Esophagus (tissue), 2 donors: Measurements from ENCODE around the gene DNAL4. TPM values are rescaled to one million over a fixed set of nuclear protein-coding genes. Genes with fewer than 3 reads are reported as not detected.

Experiments
- H3K27ac ChIP-seq, 2 donors: one replicate each; pipeline ENCODE4 v1.5.1; 2013; ENCODE audit warnings: low read depth in 2 of 2, mild to moderate bottlenecking in 2 of 2, inconsistent platforms in 1 of 2, low read length in 1 of 2, moderate library complexity in 1 of 2
- H3K27me3 ChIP-seq, 2 donors: one replicate each; pipeline ENCODE4 v1.6.1; 2013; ENCODE audit warnings: low read length in 2 of 2, control low read depth in 1 of 2, mild to moderate bottlenecking in 1 of 2; ENCODE audit not compliant: insufficient read depth in 2 of 2, control insufficient read depth in 1 of 2
- H3K36me3 ChIP-seq, 2 donors: one replicate each; pipeline ENCODE4 v1.6.1; 2013; ENCODE audit warnings: low read length in 1 of 2; ENCODE audit not compliant: control insufficient read depth in 2 of 2, insufficient read depth in 2 of 2
- H3K4me1 ChIP-seq, 2 donors: one replicate each; pipeline ENCODE4 v1.6.1; 2013; ENCODE audit warnings: low read length in 1 of 2; ENCODE audit not compliant: control insufficient read depth in 2 of 2, insufficient read depth in 2 of 2
- H3K4me3 ChIP-seq, 2 donors: one replicate each; pipeline ENCODE4 v1.5.1; 2013; ENCODE audit warnings: low read length in 2 of 2, mild to moderate bottlenecking in 2 of 2, low read depth in 1 of 2, moderate library complexity in 1 of 2
- H3K9me3 ChIP-seq, 2 donors: one replicate each; pipeline ENCODE4 v1.6.1; 2013; ENCODE audit warnings: mild to moderate bottlenecking in 2 of 2, low read depth in 1 of 2, low read length in 1 of 2, moderate library complexity in 1 of 2; ENCODE audit not compliant: control insufficient read depth in 2 of 2, insufficient read depth in 1 of 2
- WGBS, 2 donors: extraction: QIAGEN DNeasy Blood & Tissue Kit; methylation state at CpG; one replicate each; pipeline ENCODE4 v1.1.7; 2013; 5-methylcytosine and 5-hydroxymethylcytosine counted together
- polyA plus RNA-seq, 2 donors: library from polyadenylated mRNA; stranded (reverse); fragments of 200-250 nt; gene quantifications; one replicate each; pipeline ENCODE4 v1.2.3, GENCODE V29; 2013
- donor health status: healthy with polysubstance abuse.
- donor health status: Bipolar disorder and iron deficiency.

DNAL4 gene
- polyA plus RNA-seq, 2 donors: 8.5 to 12.7 TPM

GRCh38 chr22:38793317-38793716 is 626 bp downstream of the DNAL4 start:
- H3K4me1 ChIP-seq: peaks cover 2 to 4% of the 10 kb centered on the region in 2 donors
- H3K27me3 ChIP-seq: no peaks in the 10 kb centered on the region
- 19 to 22% methylated on average over 9 of the region's 9 CpGs for WGBS, 2 donors
- H3K36me3 ChIP-seq: no peaks in the 10 kb centered on the region
- no peaks in the 10 kb centered on the region for H3K9me3 ChIP-seq
- H3K27ac ChIP-seq: peak overlapping the region; percentile 73 to 74
- peak overlapping the region; percentile 70 to 82 for H3K4me3 ChIP-seq

GRCh38 chr22:38792833-38793232 is 1.1 kb downstream of the DNAL4 start:
- peak overlapping the region in 1 of 2 donors; percentile 82 for H3K4me3 ChIP-seq
- no peaks in the 10 kb centered on the region for H3K36me3 ChIP-seq
- H3K27me3 ChIP-seq: no peaks in the 10 kb centered on the region
- peaks cover 2 to 4% of the 10 kb centered on the region in 2 donors for H3K4me1 ChIP-seq
- H3K27ac ChIP-seq: peak overlapping the region in 1 of 2 donors; percentile 18
- no peaks in the 10 kb centered on the region for H3K9me3 ChIP-seq
- 49% methylated on average over 4 of the region's 4 CpGs for WGBS, 2 donors

GRCh38 chr22:38789606-38790005 is 4.3 kb downstream of the DNAL4 start:
- no peak overlapping the region for H3K4me3 ChIP-seq
- no peaks in the 10 kb centered on the region for H3K27me3 ChIP-seq
- no peaks in the 10 kb centered on the region for H3K36me3 ChIP-seq
- peaks cover 2 to 4% of the 10 kb centered on the region in 2 donors for H3K4me1 ChIP-seq
- 91 to 92% methylated on average over 4 of the region's 4 CpGs for whole genome bisulfite sequencing, 2 donors
- no peak overlapping the region for H3K27ac ChIP-seq
- H3K9me3 ChIP-seq: no peaks in the 10 kb centered on the region

- Histone ChIP-seq H3K27me3 (no peaks in the 10 kb centered on the region), H3K27ac (peak overlapping the region in 1 of 2 donors; percentile 37), H3K36me3 (no peaks in the 10 kb centered on the region), H3K4me3 (no peak overlapping the region), H3K9me3 (no peaks in the 10 kb centered on the region), H3K4me1 (peaks cover 2 to 4% of the 10 kb centered on the region in 2 donors)
- WGBS, 2 donors: 39 to 45% methylated on average over 6 of the region's 6 CpGs
Observed at GRCh38 chr22:38788846-38789245, 5.1 kb downstream of the DNAL4 start.

- Histone ChIP-seq H3K9me3 (no peaks in the 10 kb centered on the region), H3K4me3 (no peak overlapping the region), H3K27me3 (no peaks in the 10 kb centered on the region), H3K27ac (peak overlapping the region in 1 of 2 donors; percentile 52), H3K4me1 (peaks cover under 1 to 2% of the 10 kb centered on the region in 2 donors), H3K36me3 (no peaks in the 10 kb centered on the region)
- 48 to 50% methylated on average over 16 of the region's 16 CpGs for WGBS, 2 donors
Observed at GRCh38 chr22:38788021-38788816, 5.7 kb downstream of the DNAL4 start.

- Histone ChIP-seq H3K4me1 (peaks cover 0 to 2% of the 10 kb centered on the region in 2 donors), H3K36me3 (no peaks in the 10 kb centered on the region), H3K27me3 (no peaks in the 10 kb centered on the region), H3K4me3 (no peak overlapping the region), H3K27ac (no peak overlapping the region), H3K9me3 (no peaks in the 10 kb centered on the region)
- whole genome bisulfite sequencing, 2 donors: 82 to 88% methylated on average over 3 of the region's 3 CpGs
Observed at GRCh38 chr22:38786631-38787030, 7.3 kb downstream of the DNAL4 start.

- no peaks in the 10 kb centered on the region for H3K27me3 ChIP-seq
- H3K27ac ChIP-seq: no peak overlapping the region
- H3K4me1 ChIP-seq: peaks cover 0 to 2% of the 10 kb centered on the region in 2 donors
- H3K4me3 ChIP-seq: no peak overlapping the region
- no peaks in the 10 kb centered on the region for H3K9me3 ChIP-seq
- whole genome bisulfite sequencing, 2 donors: 94 to 98% methylated on average over 5 of the region's 5 CpGs
- peaks cover 0 to 7% of the 10 kb centered on the region in 2 donors for H3K36me3 ChIP-seq
Observed at GRCh38 chr22:38784856-38785255, 9.1 kb downstream of the DNAL4 start.

GRCh38 chr22:38784035-38784434 is 9.9 kb downstream of the DNAL4 start:
- peaks cover 0 to 2% of the 10 kb centered on the region in 2 donors for H3K4me1 ChIP-seq
- peaks cover 0 to 13% of the 10 kb centered on the region in 2 donors for H3K36me3 ChIP-seq
- H3K4me3 ChIP-seq: no peak overlapping the region
- no peaks in the 10 kb centered on the region for H3K27me3 ChIP-seq
- 95 to 96% methylated on average over 15 of the region's 15 CpGs for WGBS, 2 donors
- H3K9me3 ChIP-seq: no peaks in the 10 kb centered on the region
- H3K27ac ChIP-seq: no peak overlapping the region

GRCh38 chr22:38783095-38783615 is 10.8 kb downstream of the DNAL4 start:
- 54 to 60% methylated on average over 13 to 14 of the region's 14 CpGs for WGBS, 2 donors
- no peaks in the 10 kb centered on the region for H3K9me3 ChIP-seq
- H3K27ac ChIP-seq: no peak overlapping the region
- no peaks in the 10 kb centered on the region for H3K4me1 ChIP-seq
- H3K4me3 ChIP-seq: no peak overlapping the region
- H3K27me3 ChIP-seq: no peaks in the 10 kb centered on the region
- H3K36me3 ChIP-seq: peaks cover 3 to 17% of the 10 kb centered on the region in 2 donors
